Muscle of arm (tissue), 14 donors: ENCODE results near the gene HSPA13. TPM values are rescaled to one million over a fixed set of nuclear protein-coding genes. Genes with fewer than 3 reads are reported as not detected.

ENCODE experiments used
- DNase-seq: peaks from one replicate; pipeline ENCODE4 v3.0.0-alpha.2; 2013
- long read RNA-seq, 11 donors: transcript quantifications; one replicate each; lab custom pipeline, GENCODE V29; 2026
- polyA plus RNA-seq, 12 donors: library from polyadenylated mRNA; unstranded; fragments of 120-200 nt; gene quantifications; one replicate each; pipeline ENCODE4 v1.2.1, GENCODE V29; 2013; ENCODE audit not compliant: insufficient read length in 12 of 12

HSPA13 gene
- polyA plus RNA-seq = 10 to 100 TPM in 11 of 12 donors, not detected in 1; 24.2 to 46.9 (median 33.5) TPM
- long read RNA-seq, donor 1, transcript HSPA13-201 (5 exons, 3,986 nt) = major isoform, 7 of 7 reads
- long read RNA-seq, donor 1, partial matches to known transcripts = 0 of 7 reads
- long read RNA-seq, donor 1, other reads (novel, unspliced or antisense) = 0 of 7 reads
- long read RNA-seq, donor 2, transcript HSPA13-201 (5 exons, 3,986 nt) = major isoform, 7 of 12 reads
- long read RNA-seq, donor 2, partial matches to known transcripts = 5 of 12 reads
- long read RNA-seq, donor 2, other reads (novel, unspliced or antisense) = 0 of 12 reads
- long read RNA-seq, donor 3, partial matches to known transcripts = 0 of 4 reads
- long read RNA-seq, donor 3, other reads (novel, unspliced or antisense) = 0 of 4 reads
- long read RNA-seq, donor 4, partial matches to known transcripts = 0 of 2 reads
- long read RNA-seq, donor 4, other reads (novel, unspliced or antisense) = 0 of 2 reads
- long read RNA-seq, donor 5, transcript HSPA13-201 (5 exons, 3,986 nt) = major isoform, 7 of 7 reads
- long read RNA-seq, donor 5, partial matches to known transcripts = 0 of 7 reads
- long read RNA-seq, donor 5, other reads (novel, unspliced or antisense) = 0 of 7 reads
- long read RNA-seq, donor 6, transcript HSPA13-201 (5 exons, 3,986 nt) = major isoform, 10 of 10 reads
- long read RNA-seq, donor 6, partial matches to known transcripts = 0 of 10 reads
- long read RNA-seq, donor 6, other reads (novel, unspliced or antisense) = 0 of 10 reads
- long read RNA-seq, donor 7, transcript HSPA13-201 (5 exons, 3,986 nt) = major isoform, 5 of 5 reads
- long read RNA-seq, donor 7, partial matches to known transcripts = 0 of 5 reads
- long read RNA-seq, donor 7, other reads (novel, unspliced or antisense) = 0 of 5 reads
- long read RNA-seq, donor 8, transcript HSPA13-201 (5 exons, 3,986 nt) = major isoform, 5 of 5 reads
- long read RNA-seq, donor 8, partial matches to known transcripts = 0 of 5 reads
- long read RNA-seq, donor 8, other reads (novel, unspliced or antisense) = 0 of 5 reads
- long read RNA-seq, donor 9, transcript HSPA13-201 (5 exons, 3,986 nt) = major isoform, 7 of 7 reads
- long read RNA-seq, donor 9, partial matches to known transcripts = 0 of 7 reads
- long read RNA-seq, donor 9, other reads (novel, unspliced or antisense) = 0 of 7 reads
- long read RNA-seq, donor 10, transcript HSPA13-201 (5 exons, 3,986 nt) = major isoform, 5 of 5 reads
- long read RNA-seq, donor 10, partial matches to known transcripts = 0 of 5 reads
- long read RNA-seq, donor 10, other reads (novel, unspliced or antisense) = 0 of 5 reads
- long read RNA-seq, donor 11, transcript HSPA13-201 (5 exons, 3,986 nt) = major isoform, 7 of 7 reads
- long read RNA-seq, donor 11, partial matches to known transcripts = 0 of 7 reads
- long read RNA-seq, donor 11, other reads (novel, unspliced or antisense) = 0 of 7 reads

GRCh38 chr21:14382835-14383595, at the start of gene HSPA13:
Gene HSPA13 (minus strand): TSS chr21:14383146. CDS start chr21:14383119, 27 bp downstream.
- DNase-seq = peak; percentile 99

GRCh38 chr21:14418920-14419319, 36.0 kb upstream of the HSPA13 start:
- no peak for DNase-seq

- DNase-seq = no peak
Measured at GRCh38 chr21:14414932-14415508, 32.1 kb upstream of the HSPA13 start.

- no peak for DNase-seq
Measured at GRCh38 chr21:14405962-14406361, 23.0 kb upstream of the HSPA13 start.

GRCh38 chr21:14405225-14405624, 22.3 kb upstream of the HSPA13 start:
- no peak for DNase-seq

- peak; percentile 47 for DNase-seq
Measured at GRCh38 chr21:14403681-14404318, 20.9 kb upstream of the HSPA13 start.

GRCh38 chr21:14401217-14401616, 18.3 kb upstream of the HSPA13 start:
- DNase-seq = no peak

- DNase-seq = no peak
Measured at GRCh38 chr21:14388282-14388681, 5.3 kb upstream of the HSPA13 start.

- no peak for DNase-seq
Measured at GRCh38 chr21:14384453-14384852, 1.5 kb upstream of the HSPA13 start.

GRCh38 chr21:14383596-14384180, 742 bp upstream of the HSPA13 start:
- DNase-seq = no peak

- no peak for DNase-seq
Measured at GRCh38 chr21:14382486-14382834, 486 bp downstream of the HSPA13 start.

- no peak for DNase-seq
Measured at GRCh38 chr21:14376854-14377253, 6.1 kb downstream of the HSPA13 start.

- DNase-seq = no peak
Measured at GRCh38 chr21:14366998-14367397, 15.9 kb downstream of the HSPA13 start.

GRCh38 chr21:14361958-14362357, 21.0 kb downstream of the HSPA13 start:
- no peak for DNase-seq

- no peak for DNase-seq
Measured at GRCh38 chr21:14358775-14359174, 24.2 kb downstream of the HSPA13 start.

- DNase-seq = peak; percentile 7
Measured at GRCh38 chr21:14356746-14357145, 26.2 kb downstream of the HSPA13 start.

GRCh38 chr21:14354515-14354914, 28.4 kb downstream of the HSPA13 start:
- no peak for DNase-seq

- peak; percentile 13 for DNase-seq
Measured at GRCh38 chr21:14353726-14354125, 29.2 kb downstream of the HSPA13 start.

GRCh38 chr21:14353231-14353630, 29.7 kb downstream of the HSPA13 start:
- DNase-seq = peak; percentile 19
